Neural cell (in vitro differentiated cells): ENCODE data around the gene DPM3.

Experiments used
- EP300 ChIP-seq: fragments of 450-650 bp; conservative IDR thresholded peaks from 2 replicates; pipeline ENCODE4 v1.6.1; 2014; ENCODE audit warnings: antibody characterized with exemption, mild to moderate bottlenecking, moderate library complexity; ENCODE audit not compliant: poor library complexity, severe bottlenecking
- EZH2 ChIP-seq: fragments of 200-600, 300-800 bp; shearing (Covaris generic), sonication (generic); IDR thresholded peaks from 2 replicates; pipeline ENCODE4 v1.6.1; 2014; ENCODE audit warnings: antibody characterized with exemption, low read length, borderline replicate concordance, mild to moderate bottlenecking; ENCODE audit not compliant: insufficient read depth, poor library complexity, severe bottlenecking
- MXI1 ChIP-seq: fragments of 450-650 bp; conservative IDR thresholded peaks from 2 replicates; pipeline ENCODE4 v1.6.1; 2014; ENCODE audit warnings: antibody characterized with exemption, mild to moderate bottlenecking; ENCODE audit not compliant: poor library complexity, severe bottlenecking
- POLR2AphosphoS5 ChIP-seq: IDR thresholded peaks from 2 replicates; pipeline ENCODE4 v1.6.1; 2012
- RAD21 ChIP-seq: fragments of 450-650 bp; conservative IDR thresholded peaks from 2 replicates; pipeline ENCODE4 v1.6.1; 2014; ENCODE audit warnings: antibody characterized with exemption, mild to moderate bottlenecking, moderate library complexity
- SMC3 ChIP-seq: fragments of 450-650 bp; conservative IDR thresholded peaks from 2 replicates; pipeline ENCODE4 v1.6.1; 2014; ENCODE audit warnings: antibody characterized with exemption, mild to moderate bottlenecking, moderate library complexity; ENCODE audit not compliant: poor library complexity
- TAF1 ChIP-seq: IDR thresholded peaks from 2 replicates; pipeline ENCODE4 v1.6.1; 2012; ENCODE audit warnings: low read depth
- TF ChIP-seq, protein P1 (sequence below): fragments of 450-650 bp; IDR thresholded peaks from 2 replicates; pipeline ENCODE4 v1.5.1; 2014; ENCODE audit warnings: antibody characterized with exemption, mild to moderate bottlenecking, moderate library complexity; ENCODE audit not compliant: poor library complexity, severe bottlenecking
- TF ChIP-seq, protein P2 (sequence below): IDR thresholded peaks from 2 replicates; pipeline ENCODE4 v1.6.1; 2012; ENCODE audit warnings: borderline replicate concordance

DNA sequence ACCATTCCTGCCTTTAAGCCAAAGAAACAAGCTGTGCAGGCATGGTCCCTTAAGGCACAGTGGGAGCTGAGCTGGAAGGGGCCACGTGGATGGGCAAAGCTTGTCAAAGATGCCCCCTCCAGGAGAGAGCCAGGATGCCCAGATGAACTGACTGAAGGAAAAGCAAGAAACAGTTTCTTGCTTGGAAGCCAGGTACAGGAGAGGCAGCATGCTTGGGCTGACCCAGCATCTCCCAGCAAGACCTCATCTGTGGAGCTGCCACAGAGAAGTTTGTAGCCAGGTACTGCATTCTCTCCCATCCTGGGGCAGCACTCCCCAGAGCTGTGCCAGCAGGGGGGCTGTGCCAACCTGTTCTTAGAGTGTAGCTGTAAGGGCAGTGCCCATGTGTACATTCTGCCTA lies 6.0 kb downstream of the DPM3 start:
- TF ChIP-seq, protein P1, sequence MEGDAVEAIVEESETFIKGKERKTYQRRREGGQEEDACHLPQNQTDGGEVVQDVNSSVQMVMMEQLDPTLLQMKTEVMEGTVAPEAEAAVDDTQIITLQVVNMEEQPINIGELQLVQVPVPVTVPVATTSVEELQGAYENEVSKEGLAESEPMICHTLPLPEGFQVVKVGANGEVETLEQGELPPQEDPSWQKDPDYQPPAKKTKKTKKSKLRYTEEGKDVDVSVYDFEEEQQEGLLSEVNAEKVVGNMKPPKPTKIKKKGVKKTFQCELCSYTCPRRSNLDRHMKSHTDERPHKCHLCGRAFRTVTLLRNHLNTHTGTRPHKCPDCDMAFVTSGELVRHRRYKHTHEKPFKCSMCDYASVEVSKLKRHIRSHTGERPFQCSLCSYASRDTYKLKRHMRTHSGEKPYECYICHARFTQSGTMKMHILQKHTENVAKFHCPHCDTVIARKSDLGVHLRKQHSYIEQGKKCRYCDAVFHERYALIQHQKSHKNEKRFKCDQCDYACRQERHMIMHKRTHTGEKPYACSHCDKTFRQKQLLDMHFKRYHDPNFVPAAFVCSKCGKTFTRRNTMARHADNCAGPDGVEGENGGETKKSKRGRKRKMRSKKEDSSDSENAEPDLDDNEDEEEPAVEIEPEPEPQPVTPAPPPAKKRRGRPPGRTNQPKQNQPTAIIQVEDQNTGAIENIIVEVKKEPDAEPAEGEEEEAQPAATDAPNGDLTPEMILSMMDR = no peak
- TF ChIP-seq POLR2AphosphoS5 = no peak
- TF ChIP-seq, protein P2, sequence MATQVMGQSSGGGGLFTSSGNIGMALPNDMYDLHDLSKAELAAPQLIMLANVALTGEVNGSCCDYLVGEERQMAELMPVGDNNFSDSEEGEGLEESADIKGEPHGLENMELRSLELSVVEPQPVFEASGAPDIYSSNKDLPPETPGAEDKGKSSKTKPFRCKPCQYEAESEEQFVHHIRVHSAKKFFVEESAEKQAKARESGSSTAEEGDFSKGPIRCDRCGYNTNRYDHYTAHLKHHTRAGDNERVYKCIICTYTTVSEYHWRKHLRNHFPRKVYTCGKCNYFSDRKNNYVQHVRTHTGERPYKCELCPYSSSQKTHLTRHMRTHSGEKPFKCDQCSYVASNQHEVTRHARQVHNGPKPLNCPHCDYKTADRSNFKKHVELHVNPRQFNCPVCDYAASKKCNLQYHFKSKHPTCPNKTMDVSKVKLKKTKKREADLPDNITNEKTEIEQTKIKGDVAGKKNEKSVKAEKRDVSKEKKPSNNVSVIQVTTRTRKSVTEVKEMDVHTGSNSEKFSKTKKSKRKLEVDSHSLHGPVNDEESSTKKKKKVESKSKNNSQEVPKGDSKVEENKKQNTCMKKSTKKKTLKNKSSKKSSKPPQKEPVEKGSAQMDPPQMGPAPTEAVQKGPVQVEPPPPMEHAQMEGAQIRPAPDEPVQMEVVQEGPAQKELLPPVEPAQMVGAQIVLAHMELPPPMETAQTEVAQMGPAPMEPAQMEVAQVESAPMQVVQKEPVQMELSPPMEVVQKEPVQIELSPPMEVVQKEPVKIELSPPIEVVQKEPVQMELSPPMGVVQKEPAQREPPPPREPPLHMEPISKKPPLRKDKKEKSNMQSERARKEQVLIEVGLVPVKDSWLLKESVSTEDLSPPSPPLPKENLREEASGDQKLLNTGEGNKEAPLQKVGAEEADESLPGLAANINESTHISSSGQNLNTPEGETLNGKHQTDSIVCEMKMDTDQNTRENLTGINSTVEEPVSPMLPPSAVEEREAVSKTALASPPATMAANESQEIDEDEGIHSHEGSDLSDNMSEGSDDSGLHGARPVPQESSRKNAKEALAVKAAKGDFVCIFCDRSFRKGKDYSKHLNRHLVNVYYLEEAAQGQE = no peak
- TF ChIP-seq EZH2 = no peak
- no peak for TF ChIP-seq TAF1
- TF ChIP-seq EP300 = no peak
- TF ChIP-seq MXI1 = no peak
- TF ChIP-seq SMC3 = no peak
- TF ChIP-seq RAD21 = no peak
